GM13976 (cell line): ENCODE data around the gene USB1.
"Not testable (repeated sequence)": the region's sequence is repeated elsewhere in the genome, so short reads cannot be mapped to it uniquely, and the experiment has no call there.

ENCODE experiments used
- DNase-seq: peaks from one replicate; pipeline ENCODE4 v3.0.0; 2012; ENCODE audit warnings: low spot score
- CTCF ChIP-seq: IDR thresholded peaks from 2 replicates; pipeline ENCODE4 v1.5.1; 2012; ENCODE audit warnings: borderline replicate concordance, mild to moderate bottlenecking; ENCODE audit not compliant: insufficient read depth; ENCODE audit errors: extremely low read depth, missing control alignments, control extremely low read depth
- in situ Hi-C: fragments of 300-500 bp; cut with MboI; formaldehyde crosslinking; loops from one replicate; pipeline ENCODE4 v1.12.0; 2022; ENCODE audit warnings: low sequenced_read_pairs, mixed read lengths, inconsistent platforms; ENCODE audit not compliant: unreplicated experiment

The USB1 gene

GRCh38 chr16:57976331-57976796 lies 24.8 kb upstream of the USB1 start:
- in situ Hi-C loops, result no loop called here
- DNase-seq, result no peak
- TF ChIP-seq CTCF, result no peak

- TF ChIP-seq CTCF, result no peak
- DNase-seq, result no peak
- in situ Hi-C loops, result no loop called here
These were observed 23.7 kb upstream of the USB1 start for GRCh38 chr16:57977418-57978069.

GRCh38 chr16:57978070-57978465 lies 23.1 kb upstream of the USB1 start:
- in situ Hi-C loops, DNase-seq: not testable (repeated sequence)

GRCh38 chr16:57979006-57979585 lies 22.1 kb upstream of the USB1 start:
- TF ChIP-seq CTCF, result no peak
- in situ Hi-C loops, result no loop called here
- no peak for DNase-seq

GRCh38 chr16:57981636-57982035 lies 19.6 kb upstream of the USB1 start:
- no peak for TF ChIP-seq CTCF
- in situ Hi-C loops, result no loop called here
- no peak for DNase-seq

- TF ChIP-seq CTCF, result no peak
- in situ Hi-C loops, result no loop called here
- no peak for DNase-seq
These were observed 18.8 kb upstream of the USB1 start for GRCh38 chr16:57982385-57982784.

GRCh38 chr16:57984443-57985203 lies 16.6 kb upstream of the USB1 start:
- no peak for TF ChIP-seq CTCF
- in situ Hi-C loops, result no loop called here
- peak; percentile 92 for DNase-seq
